DMS 273 treated with DMSO at 0.1 percent for 48 hours (cell line): ENCODE results near the gene PPP4C.
"Not testable (repeated sequence)": the region's sequence is repeated elsewhere in the genome, so short reads cannot be mapped to it uniquely, and the experiment has no call there.

ENCODE experiments used
- DNase-seq: peaks from one replicate; lab custom pipeline; 2025; lab: John Stamatoyannopoulos, UW

PPP4C gene

DNA sequence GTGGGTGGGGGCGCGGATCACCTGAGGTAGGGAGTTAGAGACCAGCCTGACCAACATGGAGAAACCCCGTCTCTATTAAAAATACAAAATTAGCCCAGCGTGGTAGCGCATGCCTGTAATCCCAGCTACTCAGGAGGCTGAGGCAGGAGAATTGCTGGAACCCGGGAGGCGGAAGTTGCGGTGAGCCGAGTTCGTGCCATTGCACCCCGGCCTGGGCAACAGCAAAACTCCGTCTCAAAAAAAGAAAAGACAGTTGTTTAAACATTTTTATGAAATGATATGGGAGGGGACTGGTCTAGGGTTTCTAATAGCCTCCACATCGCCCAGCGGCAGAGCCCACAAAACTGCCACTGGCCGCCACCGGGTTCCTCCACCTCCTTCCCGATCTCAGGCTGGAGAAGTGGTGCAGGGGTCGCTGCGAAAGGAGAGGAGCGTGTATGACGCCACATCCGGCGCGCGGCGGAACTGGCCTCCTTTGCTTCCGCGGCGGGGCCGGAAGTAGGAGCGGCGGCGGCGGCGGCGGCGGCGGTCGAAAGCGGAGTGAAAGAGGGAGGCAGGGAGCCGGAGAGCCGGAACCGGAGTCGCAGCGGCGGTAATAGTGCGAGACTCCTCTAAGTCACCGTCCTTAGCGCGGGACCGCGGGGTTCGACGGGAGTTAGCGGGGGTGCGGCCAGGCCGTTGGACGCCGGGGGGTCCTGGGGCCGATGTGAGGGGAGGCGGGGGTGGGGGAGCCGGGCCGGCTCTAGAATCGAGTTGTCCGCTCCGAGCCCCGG, at the start of gene PPP4C:
PPP4C (plus strand) TSS at position 492 of the 773 bp plus-strand sequence. CDS start 384 bp downstream, outside the sequence.
- peak; percentile 82 for DNase-seq

DNA sequence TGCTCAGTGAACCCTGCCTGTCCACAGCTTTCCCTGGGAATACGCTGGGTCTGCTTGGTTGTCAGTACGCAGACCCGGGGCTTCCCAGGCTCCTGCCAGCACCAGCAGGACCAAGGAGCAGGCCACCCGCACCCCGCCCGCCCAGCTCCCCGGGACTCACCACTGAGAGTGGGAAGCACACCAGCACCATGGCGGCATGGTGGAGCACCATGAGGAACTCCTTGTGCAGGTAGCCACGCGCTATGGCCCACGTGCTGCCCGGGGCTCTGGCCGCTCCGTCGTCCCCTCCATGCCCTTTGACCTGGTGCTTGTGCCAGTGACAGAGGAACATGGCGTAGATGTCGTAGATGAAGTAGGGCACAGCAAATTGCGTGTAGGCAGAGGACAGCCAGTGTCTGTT, 49.3 kb upstream of the PPP4C start:
- DNase-seq = no peak

DNA sequence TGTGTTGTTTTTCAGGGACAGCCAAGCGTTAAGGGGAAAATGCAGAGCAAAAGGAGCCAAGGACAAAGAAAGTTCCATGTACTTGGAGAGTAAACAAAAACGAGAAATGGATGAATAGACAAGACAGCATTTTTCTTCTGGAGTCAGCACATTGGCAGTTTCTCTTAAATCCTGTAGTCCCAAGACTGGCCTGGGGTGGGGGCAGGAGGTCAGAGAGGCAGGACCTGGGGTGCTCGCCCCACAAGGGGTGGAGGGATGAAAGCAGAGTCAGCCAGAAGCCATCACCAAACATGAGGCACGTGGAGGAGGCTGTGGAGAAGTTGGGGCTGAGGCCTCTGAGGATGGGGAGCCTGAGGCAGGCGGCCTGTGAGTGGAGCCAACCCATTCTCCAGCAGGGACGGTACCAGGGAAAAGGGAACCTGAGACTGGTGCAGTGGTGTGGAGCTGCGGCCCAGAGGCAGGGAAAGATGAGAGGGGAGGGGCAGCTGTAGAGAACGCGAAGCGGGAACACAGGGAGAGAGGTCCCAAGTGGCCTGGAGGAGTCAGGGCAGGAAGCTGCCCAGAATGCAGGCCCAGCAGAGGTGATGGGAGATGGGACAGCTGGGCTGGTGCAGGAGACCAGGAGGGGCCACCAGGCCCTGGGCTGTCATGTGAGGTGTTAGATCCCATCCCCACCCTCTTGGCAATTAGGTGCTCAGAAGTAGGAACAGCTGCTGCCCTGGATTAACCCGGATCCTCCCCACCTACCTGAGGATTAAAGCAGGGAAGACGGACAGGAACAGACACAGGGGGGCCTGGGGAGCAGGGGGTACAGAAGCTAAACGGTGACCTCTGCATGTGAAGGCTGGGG, 48.0 kb upstream of the PPP4C start:
- peak; percentile 72 for DNase-seq

DNA sequence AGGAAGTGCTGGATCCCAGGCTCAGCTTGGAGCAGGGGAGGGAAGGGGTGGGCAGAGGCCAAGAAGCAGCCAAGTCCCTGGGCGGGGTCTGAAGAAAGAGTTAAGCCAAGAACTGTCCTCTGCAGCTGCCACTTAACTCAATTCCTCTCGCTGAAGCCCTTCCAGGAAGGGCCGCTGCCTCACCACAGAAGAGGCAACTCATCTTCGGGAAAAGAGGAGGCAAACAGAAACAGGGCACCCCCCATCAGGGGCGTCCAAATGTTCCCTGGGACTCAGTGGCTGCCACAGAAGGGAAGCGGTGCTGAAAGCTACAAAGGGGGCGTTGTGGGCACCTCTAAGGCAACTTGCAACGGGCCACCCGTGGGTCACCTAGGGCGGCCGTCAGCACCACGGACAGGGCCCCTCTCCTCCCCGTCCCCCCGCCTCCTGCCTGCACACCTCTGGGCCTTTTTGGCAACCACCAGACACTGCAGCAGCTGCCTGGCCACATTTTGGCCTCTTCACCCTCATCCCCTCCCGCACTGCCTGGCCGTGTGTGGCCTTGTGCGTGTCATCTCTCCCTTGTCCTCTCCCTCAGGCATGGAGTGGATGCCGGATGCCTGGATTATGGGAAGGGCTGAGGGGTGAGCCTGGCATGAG, 47.2 kb upstream of the PPP4C start:
- peak; percentile 72 for DNase-seq

DNA sequence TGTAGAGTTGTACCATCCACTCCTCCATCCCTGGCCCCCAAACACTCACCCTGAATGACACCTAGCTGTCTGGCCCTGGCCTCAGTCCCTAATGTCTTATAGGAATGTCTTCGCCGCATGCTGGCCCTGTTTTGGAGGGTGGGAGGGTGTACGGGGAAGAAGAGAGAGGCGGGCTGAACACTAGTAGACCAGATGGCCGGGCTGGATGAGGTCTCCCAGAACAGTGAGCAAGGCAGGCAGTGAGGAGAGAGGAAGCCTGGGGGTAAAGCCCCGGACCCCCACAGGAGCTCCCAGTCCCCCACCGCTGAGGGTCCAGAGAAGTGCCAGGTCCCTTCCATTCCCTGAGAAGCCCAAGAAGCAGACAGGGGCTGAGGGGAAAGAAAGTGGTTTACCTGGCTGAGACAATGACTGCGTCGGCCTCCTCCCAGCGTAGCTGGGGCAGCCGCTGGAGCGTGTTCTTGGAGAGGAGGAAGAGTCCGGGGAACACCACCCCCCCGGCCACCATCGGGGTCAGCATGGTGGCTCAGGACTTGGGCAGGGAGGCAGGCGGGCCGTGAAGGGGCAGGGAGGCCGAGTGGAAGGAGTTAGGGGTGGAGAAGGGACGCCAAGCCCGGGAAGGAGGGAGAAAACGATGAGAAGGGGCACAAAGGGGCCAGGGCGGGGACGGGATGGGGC, 45.6 kb upstream of the PPP4C start:
- DNase-seq = no peak

GRCh38 chr16:30030841-30031413, 44.9 kb upstream of the PPP4C start, which contains the start of gene TLCD3B:
TSS of gene TLCD3B (minus strand) at chr16:30031271. CDS start at chr16:30030527, 744 bp downstream.
- no peak for DNase-seq

DNA sequence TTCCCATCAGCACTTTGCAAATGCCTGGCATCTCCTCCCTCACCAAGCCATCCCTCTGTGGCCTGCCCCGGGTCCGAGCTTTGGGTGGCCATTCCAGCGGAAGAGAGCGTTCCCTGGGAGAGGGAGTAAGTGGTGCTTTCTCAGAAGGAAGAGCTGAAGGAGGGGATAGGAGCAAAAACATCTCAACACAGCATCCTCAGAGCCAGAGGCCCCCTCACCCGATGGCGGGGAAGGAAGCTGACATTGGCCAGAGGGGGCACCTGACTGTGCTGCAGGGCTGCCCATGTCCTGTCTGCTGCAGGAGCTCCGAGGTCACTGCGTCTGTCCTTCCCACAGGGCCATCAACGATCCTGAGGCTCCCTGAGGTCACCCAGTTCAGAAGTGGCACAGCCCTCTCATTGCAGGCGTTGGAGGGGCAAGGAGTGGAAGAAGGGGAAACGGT, 44.3 kb upstream of the PPP4C start:
- no peak for DNase-seq

- peak; percentile 57 for DNase-seq
These were observed 43.5 kb upstream of the PPP4C start for GRCh38 chr16:30032083-30032819.

GRCh38 chr16:30033270-30033669, 42.5 kb upstream of the PPP4C start:
- DNase-seq = no peak

GRCh38 chr16:30040221-30040620, 35.6 kb upstream of the PPP4C start:
- DNase-seq = no peak

DNA sequence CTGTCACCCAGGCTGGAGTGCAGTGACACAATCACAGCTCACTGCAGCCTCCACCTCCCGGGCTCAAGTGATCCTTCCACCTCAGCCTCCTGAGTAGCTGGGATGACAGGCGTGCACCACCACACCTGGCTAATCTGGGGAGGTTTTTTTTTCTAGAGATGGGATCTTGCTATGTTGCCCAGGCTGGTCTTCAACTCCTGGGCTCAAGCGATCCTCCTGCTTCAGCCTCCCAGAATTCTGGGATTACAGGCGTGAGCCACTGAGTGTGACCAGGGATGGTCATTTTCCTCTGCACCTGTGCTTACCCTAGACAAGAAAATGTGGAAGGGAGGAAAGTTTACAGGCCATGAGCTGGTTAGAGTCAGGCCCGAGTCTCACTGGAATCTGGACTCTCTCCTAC, 35.1 kb upstream of the PPP4C start:
- DNase-seq = not testable (repeated sequence)

- DNase-seq = no peak
These were observed 34.0 kb upstream of the PPP4C start for GRCh38 chr16:30041841-30042240.

DNA sequence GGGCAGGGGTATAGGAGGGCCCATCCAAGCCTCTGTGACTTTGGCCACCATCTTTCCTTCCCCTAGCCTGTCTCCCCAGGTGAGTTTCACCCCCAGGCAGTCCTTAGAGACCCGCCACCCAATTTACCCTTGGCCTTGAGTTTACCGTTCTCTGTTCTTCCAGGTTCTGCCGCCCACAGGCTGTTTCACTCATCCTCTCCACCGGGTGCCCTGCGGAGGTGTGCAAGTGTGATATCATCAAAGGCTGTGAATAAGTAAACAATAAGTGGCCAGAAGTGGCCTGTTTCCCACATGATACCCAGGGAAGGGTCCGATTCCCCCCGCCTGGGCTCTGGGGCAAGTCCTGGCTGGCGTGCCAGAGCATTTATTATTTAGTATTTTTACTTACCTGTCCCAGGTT, 29.6 kb upstream of the PPP4C start:
- DNase-seq = no peak

DNA sequence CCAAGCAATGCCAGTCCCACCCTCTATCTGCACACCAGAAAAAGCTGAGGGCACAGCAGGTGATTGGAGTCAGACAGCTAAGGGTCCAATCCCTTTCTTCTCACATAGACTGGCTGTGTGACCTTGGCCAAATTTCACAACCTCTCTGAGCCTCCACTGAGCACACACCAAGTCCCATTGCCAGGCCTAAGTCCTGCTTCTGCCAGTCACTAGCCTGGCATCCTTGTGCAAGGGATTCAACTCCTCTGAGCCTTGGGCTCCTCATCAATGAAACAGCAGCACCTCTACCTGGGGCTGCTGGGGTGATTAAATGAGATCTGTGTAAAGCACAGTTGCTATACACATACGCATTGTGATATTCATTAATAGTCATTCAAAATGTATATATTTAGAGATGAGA, 29.2 kb upstream of the PPP4C start:
- DNase-seq = no peak

DNA sequence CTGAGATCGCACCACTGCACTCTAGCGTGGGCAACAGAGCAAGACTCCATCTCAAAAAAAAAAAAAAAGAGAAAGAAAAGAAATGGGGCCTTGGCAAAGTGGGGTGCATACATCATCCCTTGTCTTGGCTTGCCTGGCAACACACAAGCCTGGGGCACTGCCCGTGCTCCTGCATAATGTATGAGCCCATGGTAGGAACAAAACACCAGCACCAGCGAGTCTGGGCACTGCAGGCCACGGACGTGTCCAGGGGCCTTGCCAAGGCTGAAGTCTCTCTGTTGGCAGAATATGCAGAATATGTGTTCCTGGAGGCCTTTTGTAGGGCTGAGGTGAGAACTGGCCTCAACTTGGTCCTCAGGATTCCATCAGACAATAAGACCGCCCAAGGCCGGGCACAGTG, 25.9 kb upstream of the PPP4C start:
- no peak for DNase-seq

DNA sequence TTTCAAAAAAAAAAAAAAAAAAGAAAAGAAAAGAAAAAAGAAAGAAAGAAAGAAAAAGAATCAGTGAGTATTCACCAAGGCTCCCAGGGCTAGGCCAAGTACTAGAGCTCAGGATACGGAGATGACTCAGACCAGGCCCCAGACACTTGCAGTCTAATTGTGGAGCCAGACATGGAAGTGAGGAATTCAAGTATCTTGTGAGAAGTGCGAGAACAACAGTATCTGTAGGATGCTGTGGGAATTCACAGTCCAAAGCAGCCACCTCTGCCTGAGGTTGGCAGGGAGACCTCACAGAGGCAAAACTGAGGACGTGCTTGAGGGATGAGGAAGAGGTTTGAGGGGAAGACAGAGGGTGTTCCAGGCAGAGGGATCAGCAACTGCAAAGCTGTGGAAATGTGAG, 24.3 kb upstream of the PPP4C start:
- DNase-seq = no peak

DNA sequence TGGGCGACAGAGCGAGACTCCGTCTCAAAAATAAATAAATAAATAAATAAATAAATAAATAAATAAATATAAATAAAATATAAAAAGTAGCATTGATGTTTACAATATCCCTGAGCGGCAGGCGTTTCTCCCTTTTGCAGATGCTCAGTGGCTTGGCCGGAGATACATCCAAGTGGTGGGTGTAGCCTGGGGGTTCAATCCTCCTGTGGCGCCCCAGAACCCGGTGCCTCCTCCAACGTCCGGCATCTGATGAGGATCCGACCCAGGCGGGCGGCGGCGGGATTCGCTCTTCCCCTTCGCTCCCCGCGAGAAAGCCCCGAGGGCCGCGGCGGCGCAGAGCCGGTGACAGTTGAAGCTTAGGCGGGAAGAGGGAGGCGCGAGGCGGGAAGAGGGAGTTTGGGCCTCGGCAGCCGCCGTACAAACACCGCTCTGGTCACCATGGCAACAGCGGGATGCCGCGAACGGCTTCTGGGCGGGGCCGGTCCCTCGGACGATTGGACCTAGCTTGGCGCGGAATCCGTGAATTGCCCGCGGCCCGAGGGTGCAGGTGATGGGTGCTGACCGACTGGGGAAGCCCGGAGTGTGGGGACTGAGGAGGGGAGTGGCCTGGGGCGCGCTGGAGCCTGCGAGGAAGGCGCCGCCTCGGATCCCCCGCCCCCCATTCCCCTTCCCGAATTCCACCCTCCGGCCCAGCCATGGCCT, 23.0 kb upstream of the PPP4C start:
- peak; percentile 73 for DNase-seq

DNA sequence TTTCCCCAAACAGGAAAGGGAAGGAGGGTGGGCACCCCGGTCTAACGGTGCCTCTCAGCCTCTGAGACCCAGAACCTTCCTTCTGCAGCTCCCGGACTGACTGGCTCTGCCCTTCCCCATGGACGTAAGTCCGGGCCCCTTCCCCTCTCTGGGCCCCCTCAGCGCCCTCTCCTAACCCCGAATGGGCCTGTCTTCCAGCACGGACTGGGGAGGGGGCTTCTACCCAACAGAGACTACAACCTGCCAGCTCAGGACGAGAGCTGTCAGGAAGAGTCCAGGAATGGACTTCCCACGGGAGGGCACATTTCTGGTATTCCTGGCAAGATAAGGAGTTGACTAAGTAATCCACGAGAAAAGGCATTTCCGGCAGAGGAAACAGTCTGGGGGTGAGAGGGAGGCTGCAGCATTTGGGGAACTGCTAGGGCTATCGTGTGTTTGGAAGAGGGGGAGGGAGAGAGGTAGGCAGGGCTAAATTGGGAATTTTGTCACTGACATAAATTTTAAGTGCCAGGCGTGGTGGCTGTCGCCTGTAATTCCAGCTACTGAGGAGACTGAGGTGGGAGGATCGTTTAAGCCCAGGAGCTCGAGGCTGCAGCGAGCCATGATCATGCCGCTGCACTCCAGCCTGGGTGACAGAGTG, 22.3 kb upstream of the PPP4C start:
- DNase-seq = no peak

DNA sequence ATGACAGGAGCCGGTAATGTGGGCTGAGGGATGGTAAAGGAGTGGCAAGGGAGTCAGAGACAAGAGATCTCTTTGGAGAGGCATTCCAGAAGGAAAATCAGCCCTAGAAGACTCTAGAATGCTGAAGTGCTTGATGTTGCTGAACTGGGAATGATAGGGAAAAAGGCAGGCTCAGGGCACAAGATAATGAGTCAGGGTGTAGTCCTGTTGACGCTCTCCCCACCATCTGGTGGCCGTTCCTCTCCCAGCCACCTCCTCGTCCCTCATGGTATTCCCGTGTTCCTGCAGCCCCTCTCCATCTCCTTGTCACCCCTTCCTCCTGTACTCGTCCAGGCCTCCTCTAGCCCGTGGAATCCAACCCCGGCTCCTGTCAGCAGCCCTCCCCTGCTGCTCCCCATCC, 21.3 kb upstream of the PPP4C start:
- no peak for DNase-seq
